SK-N-MC (cell line): Measurements from ENCODE around the gene ARIH2.

Experiments used
- EZH2 ChIP-seq: fragments of 200-600 bp; sonication (generic); IDR thresholded peaks from one replicate; pipeline ENCODE4 v1.6.1; 2017; ENCODE audit warnings: antibody characterized with exemption
- FOXP2 ChIP-seq: optimal IDR thresholded peaks from 2 replicates; pipeline ENCODE3; 2011; ENCODE audit warnings: mild to moderate bottlenecking, moderate library complexity; ENCODE audit not compliant: insufficient read depth; ENCODE audit errors: extremely low read length, control extremely low read depth
- POLR2AphosphoS5 ChIP-seq: IDR thresholded peaks from 2 replicates; pipeline ENCODE4 v1.6.1; 2012; ENCODE audit warnings: mild to moderate bottlenecking, low read depth, low read length, borderline replicate concordance

GRCh38 chr3:49013738-49014660 is 95.4 kb downstream of the ARIH2 start:
- TF ChIP-seq POLR2AphosphoS5 (no peak), EZH2 (no peak), FOXP2 (no peak)
